GM12872 (cell line): ENCODE measurements around the gene IFT43.

Source experiments
- TF ChIP-seq, protein P1 (sequence below): IDR thresholded peaks from 3 replicates; pipeline ENCODE4 v1.5.1; 2011; ENCODE audit warnings: low read depth, mild to moderate bottlenecking, low read length, moderate library complexity; ENCODE audit not compliant: insufficient read depth

The IFT43 gene

DNA sequence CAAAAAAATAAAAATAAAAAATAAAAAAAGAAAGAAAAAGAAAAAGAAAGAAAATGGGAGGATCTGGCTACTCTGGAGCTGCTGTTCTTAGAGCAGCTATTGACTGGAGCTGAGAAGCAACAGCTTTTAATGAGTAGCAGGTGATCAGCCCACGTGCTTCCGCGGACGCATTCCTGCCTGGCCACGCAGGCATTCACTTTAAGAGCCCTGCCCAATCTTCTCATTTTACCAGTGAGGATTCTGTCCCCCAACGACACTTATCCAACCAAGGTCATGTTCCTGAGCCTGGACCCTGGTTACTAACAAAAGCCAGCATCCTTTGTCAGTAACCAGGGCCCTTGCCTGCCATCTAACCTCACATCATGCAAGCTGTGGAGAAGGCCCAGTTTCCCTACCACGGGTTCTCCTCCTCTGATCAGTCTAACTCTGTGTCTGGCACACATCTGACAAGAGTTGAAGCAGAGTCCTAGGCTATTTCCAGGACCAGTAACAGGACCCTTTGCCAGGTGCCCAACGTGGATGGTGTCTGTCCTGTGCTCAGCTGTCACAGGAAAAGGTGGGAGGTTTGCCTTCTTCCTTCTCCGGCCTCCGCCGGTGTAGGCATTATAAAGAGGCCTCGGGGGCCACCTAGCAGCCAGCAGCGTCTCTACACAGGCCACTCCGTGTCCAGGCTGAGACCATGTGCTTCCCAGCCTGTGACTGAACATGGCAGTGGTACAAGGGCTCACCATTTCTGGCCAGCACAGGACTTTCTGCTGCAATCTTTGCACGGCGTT lies 105.2 kb downstream of the IFT43 start:
- TF ChIP-seq, protein P1, sequence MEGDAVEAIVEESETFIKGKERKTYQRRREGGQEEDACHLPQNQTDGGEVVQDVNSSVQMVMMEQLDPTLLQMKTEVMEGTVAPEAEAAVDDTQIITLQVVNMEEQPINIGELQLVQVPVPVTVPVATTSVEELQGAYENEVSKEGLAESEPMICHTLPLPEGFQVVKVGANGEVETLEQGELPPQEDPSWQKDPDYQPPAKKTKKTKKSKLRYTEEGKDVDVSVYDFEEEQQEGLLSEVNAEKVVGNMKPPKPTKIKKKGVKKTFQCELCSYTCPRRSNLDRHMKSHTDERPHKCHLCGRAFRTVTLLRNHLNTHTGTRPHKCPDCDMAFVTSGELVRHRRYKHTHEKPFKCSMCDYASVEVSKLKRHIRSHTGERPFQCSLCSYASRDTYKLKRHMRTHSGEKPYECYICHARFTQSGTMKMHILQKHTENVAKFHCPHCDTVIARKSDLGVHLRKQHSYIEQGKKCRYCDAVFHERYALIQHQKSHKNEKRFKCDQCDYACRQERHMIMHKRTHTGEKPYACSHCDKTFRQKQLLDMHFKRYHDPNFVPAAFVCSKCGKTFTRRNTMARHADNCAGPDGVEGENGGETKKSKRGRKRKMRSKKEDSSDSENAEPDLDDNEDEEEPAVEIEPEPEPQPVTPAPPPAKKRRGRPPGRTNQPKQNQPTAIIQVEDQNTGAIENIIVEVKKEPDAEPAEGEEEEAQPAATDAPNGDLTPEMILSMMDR = no peak

DNA sequence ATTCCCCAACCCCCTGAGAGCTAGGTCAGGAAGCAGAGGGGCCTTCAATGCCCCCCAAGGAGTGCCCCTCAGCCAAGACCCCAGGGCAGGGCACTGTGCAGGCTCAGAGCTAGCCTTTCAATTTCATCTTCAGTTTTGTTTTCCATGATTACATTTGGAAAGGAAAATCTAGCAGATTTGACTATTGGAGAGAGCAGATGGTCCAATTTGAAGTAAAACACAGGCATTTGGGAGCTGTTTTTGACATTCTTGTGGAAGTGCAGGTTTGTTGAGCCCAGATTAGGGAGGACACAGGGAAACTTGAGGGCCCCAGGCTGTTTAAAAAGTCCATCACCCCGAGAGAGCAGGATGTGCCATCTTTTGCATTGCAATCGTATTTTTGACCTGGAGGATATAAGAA lies 107.5 kb downstream of the IFT43 start:
- TF ChIP-seq, protein P1 = no peak

DNA sequence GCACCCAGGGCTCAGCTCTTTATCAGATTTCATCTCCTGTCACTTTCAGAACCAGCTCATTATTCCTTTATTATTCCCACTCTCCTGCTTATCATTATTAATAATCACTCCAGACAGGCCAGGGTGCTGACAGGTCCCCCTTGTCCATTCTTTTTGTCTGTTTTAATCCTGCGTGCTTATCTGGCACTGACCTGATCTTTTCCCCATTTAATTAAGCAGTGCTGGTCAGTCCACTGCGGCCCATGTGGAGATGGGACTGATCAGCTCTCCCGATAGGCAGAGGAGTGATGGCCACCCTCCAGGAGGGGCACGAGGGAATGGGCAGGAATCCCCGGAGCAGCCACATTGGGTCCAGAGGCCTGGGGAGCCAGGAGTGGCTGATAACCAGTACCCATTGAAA lies 110.7 kb downstream of the IFT43 start:
- TF ChIP-seq, protein P1 = no peak

DNA sequence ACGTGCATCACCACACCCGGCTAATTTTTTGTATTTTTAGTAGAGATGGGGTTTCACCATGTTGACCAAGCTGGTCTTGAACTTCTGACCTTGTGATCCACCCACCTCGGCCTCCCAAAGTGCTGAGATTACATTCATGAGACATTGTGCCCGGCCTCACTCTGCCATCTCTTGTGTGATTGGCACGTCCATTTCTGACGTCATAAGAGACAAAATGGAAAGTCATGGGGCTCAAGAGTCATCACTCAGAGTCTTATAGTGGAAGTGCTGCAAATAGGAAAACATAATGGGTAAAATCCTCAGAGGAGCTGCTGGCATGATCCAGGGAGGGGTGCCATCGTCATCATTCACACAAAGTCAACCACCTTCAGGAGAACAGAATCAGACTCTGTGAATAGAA lies 112.0 kb downstream of the IFT43 start:
- TF ChIP-seq, protein P1 = no peak

DNA sequence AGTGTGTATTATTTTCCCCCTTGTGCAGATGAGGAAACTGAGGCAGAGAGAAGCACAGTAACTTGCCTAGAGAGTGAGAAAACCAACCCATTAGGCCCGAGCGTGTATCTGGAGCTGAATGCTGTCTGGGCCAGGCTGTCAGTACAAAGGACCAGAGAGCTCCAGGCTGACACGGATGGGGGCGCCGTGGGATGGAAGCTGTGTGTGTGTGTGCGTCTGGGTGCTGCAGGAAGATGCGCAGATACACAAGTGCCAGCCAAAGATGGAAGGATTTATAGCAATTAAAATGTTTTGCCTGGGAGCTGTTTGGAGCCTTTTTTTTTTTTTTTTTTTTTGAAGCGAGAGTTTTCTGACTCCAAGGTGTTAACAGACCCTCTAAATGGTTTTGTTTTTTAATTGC lies 112.5 kb downstream of the IFT43 start:
- TF ChIP-seq, protein P1 = no peak

DNA sequence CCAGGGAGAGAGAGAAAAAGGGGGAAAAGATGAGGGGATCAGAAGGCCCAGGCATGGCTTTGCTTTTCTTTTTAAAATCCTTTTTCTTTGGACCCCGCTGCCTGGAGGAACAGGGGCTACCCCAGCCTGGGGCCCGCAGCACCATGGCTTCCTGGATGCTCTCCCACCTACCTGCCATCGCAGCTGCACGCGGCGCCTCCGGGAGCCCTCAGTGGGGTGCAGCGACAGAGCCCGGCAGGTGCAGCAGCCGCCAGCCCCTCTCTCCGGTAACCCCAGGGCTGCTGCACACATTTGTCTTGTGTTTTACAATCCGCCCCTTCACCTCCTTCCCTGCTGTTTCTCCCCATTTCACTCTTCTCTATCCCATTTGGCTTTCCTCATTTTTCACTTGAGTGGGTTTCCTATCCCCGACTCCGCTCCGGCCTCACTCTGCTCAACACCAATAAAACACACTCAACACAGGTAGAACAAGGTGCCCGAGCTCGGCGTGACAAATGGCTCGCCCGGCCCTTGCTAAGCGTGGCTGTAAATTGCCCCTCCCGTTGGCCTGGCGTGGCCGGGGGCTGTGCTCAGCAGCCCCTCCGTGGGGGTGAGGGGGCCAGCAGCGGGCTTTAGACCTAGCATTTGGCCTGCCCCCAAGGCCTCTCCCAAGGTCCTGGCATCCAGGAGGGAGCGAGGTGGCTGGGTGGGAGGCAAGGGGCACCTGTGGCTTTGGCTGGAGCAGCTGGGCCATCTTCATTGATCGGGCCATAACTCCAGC lies 113.5 kb downstream of the IFT43 start:
- TF ChIP-seq, protein P1 = no peak

DNA sequence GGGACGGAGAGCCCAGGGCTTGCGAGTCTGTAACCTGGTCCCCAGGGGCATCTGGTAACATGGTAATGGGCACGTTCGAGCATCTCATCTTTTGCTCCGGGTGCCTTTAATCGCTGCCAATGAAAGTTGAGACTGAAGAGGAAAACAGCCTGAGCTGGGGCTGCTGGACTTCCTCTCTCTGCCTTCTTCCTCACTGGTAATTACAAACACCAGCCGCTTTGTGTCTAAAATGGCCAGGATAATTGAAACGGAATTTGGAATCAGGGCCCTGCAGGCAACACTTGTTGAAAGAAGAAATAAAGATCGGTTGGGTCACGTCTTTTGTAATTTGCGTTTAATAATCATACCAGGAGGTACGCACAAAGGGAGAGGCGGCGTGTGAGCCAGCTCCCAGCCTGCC lies 114.7 kb downstream of the IFT43 start:
- TF ChIP-seq, protein P1 = no peak
